GM18858 (cell line): ENCODE data around the gene PSMG3.

ENCODE experiments used
- ATAC-seq: cut with Tn5 transposase; IDR thresholded peaks from one replicate; pipeline ENCODE4 v1.9.1; 2021; ENCODE audit not compliant: unreplicated experiment

The PSMG3 gene

GRCh38 chr7:1559626-1560590 lies 9.9 kb downstream of the PSMG3 start:
- no peak for ATAC-seq

GRCh38 chr7:1558841-1559625 lies 10.8 kb downstream of the PSMG3 start:
- ATAC-seq = no peak

GRCh38 chr7:1558181-1558811 lies 11.5 kb downstream of the PSMG3 start:
- ATAC-seq = no peak

DNA sequence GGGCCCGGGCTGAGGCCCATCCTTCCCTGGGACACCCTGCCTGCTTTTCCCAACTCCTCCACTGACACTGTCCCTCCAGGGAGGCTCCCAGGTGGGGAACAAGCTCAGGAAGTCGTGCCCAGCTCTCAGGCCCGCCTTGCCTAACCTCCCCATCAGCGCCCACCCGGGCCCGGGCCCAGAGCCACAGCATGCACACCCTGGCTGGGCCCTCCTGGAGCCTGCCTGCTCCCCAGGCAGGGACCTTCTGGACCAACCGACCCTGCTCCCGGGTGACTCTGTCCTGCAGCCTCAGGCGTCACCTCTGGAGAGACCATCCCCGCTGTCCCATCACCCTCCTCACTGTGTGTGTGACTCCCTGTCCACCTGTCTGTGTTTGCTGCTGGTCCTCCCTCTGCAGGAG lies 12.1 kb downstream of the PSMG3 start:
- ATAC-seq = no peak

- no peak for ATAC-seq
These were observed 12.8 kb downstream of the PSMG3 start for GRCh38 chr7:1557006-1557405.

GRCh38 chr7:1555813-1556543 lies 13.9 kb downstream of the PSMG3 start, which contains the start of gene TMEM184A:
Gene TMEM184A, minus strand, starts transcription at chr7:1556205. Its CDS starts 721 bp downstream, at chr7:1555484.
- no peak for ATAC-seq

- ATAC-seq = no peak
These were observed 14.6 kb downstream of the PSMG3 start for GRCh38 chr7:1555046-1555812.

GRCh38 chr7:1554333-1555045 lies 15.3 kb downstream of the PSMG3 start:
- no peak for ATAC-seq

DNA sequence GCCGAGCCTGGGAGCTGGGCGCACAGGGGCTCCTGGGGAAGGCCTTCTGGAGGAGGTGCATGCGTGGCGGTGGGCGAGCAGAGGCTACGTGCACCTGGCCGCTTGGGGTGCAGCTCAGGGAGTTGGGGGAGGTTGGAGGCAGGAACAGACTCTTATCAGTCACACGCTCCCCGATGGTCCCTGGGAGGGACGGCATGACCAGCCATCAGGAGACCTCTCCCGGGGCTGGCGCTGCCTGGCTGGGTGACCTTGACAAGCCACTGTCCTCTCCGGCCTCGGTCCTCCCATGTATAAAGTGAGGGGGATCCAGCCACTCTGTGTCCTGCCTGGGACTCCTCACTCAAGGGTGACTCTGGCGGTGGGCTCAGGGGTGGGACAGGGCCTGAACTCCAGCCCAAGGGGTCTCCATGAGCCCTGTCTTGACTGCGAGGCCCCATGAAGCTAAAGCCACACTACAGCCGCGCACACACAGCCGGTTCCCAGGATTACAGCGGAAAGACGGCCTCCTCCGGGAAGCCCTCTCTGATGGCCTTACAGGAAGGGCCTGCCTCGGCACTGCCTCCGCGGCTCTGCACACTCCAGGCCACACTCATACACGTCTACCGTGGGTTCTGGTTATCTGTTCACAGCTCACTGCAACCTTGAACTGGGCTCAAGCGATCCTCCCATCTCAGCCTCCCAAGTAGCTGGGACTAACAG lies 16.2 kb downstream of the PSMG3 start:
- no peak for ATAC-seq

- no peak for ATAC-seq
These were observed 17.6 kb downstream of the PSMG3 start for GRCh38 chr7:1552200-1552599.

DNA sequence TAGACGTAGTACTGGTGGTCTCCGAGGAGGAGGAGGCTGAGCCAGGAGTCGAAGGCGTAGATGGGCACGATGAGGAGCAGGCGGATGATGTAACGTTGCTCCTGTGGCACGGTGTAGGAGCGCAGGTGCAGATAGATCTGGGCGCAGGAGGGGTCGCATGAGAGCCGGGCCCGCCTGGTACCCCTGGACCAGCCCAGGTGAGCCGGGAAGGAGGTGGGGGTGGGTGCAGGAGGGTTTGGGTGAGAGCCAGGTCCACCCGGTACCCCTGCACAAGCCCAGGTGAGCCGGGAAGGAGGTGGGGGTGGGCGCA lies 19.0 kb downstream of the PSMG3 start:
- no peak for ATAC-seq

DNA sequence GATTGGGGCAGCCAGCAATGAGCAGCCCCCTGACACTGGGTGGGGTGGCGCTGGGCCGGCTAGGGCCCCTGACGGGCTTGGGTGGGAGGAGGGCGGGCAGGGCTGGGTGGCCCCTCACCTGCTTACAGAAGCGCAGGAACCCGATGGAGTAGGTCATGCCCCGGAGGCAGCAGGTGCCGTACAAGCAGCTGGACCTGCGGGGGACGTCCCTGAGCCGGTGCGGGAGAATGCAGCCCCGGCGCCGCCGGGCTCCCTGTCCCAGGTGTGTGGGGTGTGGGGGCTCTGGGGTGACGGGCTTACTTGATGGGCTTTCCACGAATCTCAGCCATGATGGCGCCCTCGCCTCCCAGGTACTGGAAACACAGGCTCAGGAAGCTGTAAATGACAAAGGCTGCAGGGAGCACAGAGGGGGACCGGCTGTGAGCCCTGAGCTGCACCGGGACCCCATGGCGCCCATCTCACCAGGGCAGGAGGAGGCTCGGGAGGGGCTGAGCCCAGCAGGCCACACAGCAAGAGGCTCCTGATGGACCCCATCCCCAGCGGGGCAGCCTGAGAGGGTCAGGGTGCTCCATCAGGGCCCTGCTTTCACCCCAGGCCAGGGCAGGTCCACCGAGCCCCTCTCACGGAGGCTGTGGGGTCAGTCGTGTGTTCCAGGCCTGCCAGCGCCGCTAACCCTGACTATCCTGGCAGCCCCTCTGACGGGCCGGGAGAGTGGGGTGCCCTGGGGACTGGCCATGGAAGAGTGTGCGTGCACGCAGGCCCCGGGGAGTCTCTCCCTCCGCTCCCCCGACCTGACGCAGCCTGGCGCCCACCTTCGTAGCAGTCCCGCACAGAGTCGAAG lies 19.6 kb downstream of the PSMG3 start:
- no peak for ATAC-seq

DNA sequence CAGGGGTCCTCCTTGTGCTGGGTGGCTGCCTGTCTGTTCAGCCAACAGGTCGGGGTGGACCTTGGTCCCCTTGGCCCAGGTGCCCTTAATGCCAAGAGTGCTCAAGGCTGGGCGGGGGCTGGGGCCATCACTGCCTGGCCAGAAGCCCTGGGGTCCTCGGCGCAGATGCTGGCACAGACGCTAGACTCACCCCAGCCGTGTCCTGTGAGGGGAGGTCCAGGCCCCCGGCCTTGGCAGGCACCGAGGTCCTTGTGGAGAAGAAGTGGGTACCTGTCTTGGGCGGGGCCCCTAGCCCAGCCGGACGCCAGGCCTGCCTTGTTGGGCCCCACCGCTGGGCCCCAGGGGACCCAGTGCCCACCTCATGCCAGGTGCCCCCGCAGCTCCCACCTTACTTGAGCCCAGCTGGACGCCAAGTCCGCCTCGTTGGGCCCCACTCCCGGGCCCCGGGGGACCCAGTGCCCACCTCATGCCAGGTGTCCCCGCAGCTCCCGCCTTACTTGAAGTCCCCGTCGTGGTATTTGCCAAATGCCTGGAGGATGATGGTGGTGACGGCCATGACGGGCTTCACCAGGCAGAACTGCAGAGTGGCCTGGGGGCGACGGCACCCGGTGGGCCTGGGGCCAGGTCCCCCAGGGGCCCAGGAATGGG lies 20.4 kb downstream of the PSMG3 start:
- ATAC-seq = no peak

GRCh38 chr7:1548944-1549343 lies 20.9 kb downstream of the PSMG3 start:
- no peak for ATAC-seq

- no peak for ATAC-seq
These were observed 21.4 kb downstream of the PSMG3 start for GRCh38 chr7:1548438-1548831.

DNA sequence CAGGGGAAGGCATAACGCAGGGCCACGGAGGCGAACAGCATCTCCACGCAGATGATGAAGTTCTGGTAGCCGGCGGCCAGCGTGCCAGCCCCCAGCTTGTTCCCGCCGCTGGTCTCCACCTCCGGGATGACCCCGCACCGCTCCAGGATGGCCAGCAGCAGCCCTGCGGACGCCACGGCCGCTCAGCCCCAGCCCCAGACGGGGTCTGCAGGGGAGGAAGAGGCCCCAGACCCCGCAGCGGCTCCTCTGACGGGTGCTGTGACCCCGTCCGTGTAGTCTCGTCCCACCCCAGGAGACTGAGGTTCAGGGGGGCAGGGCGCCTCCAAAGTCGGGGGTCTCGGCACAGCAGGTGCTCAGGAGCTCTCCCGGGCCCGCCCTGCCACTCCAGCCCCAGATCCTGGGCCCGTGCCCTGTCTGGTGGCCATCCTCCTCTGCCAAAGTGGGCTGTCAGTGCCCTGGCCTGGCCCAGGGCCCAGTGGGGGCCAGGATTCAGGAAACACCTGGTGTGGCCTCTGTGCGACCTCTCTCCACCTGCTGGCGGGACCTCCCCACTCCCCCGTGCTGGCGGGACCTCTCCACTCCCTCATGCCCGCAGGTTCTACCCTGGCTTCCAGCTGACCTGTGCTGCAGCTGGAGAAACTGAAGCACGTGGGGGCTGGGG lies 21.9 kb downstream of the PSMG3 start:
- ATAC-seq = no peak
